ENCODE results near the gene WNT10A.
A peak's percentile ranks its signal among the peaks of the same experiment; 100 is the strongest.

The WNT10A gene

GRCh38 chr2:218857371-218858137, 23.1 kb upstream of the WNT10A start:
- DNase-seq: no peak

- DNase-seq: no peak
Measured at GRCh38 chr2:218858138-218858445, 22.6 kb upstream of the WNT10A start.

- no peak for DNase-seq
Measured at GRCh38 chr2:218858671-218859555, 21.7 kb upstream of the WNT10A start.

- DNase-seq: no peak
Measured at GRCh38 chr2:218859556-218859987, 21.1 kb upstream of the WNT10A start, which contains the start of gene WNT6. WNT6 (plus strand) TSS chr2:218859805; CDS start chr2:218860038, 233 bp downstream.

GRCh38 chr2:218859988-218860831, 20.4 kb upstream of the WNT10A start:
- DNase-seq: peak; percentile 56

GRCh38 chr2:218860950-218861381, 19.7 kb upstream of the WNT10A start:
- peak; percentile 60 for DNase-seq

- no peak for DNase-seq
Measured at GRCh38 chr2:218861645-218862318, 18.9 kb upstream of the WNT10A start.

GRCh38 chr2:218863021-218863520, 17.6 kb upstream of the WNT10A start:
- no peak for DNase-seq

- no peak for DNase-seq
Measured at GRCh38 chr2:218865396-218865795, 15.3 kb upstream of the WNT10A start.

GRCh38 chr2:218865999-218866398, 14.7 kb upstream of the WNT10A start:
- DNase-seq: no peak

- DNase-seq: no peak
Measured at GRCh38 chr2:218867900-218868299, 12.8 kb upstream of the WNT10A start.

- no peak for DNase-seq
Measured at GRCh38 chr2:218869064-218869463, 11.6 kb upstream of the WNT10A start.

- no peak for DNase-seq
Measured at GRCh38 chr2:218870984-218871344, 9.7 kb upstream of the WNT10A start.

- DNase-seq: no peak
Measured at GRCh38 chr2:218871345-218872302, 9.0 kb upstream of the WNT10A start.

- DNase-seq: no peak
Measured at GRCh38 chr2:218872645-218873358, 7.8 kb upstream of the WNT10A start.

- no peak for DNase-seq
Measured at GRCh38 chr2:218873359-218874194, 7.1 kb upstream of the WNT10A start.

- no peak for DNase-seq
Measured at GRCh38 chr2:218875692-218876246, 4.9 kb upstream of the WNT10A start.

- DNase-seq: peak; percentile 76
Measured at GRCh38 chr2:218876562-218877219, 4.0 kb upstream of the WNT10A start.
